A549 treated with Hydrocortisone at 1 μM for 4 hours (cell line): ENCODE measurements around the gene MAP3K3. TPM values are rescaled to one million over a fixed set of nuclear protein-coding genes. Genes with fewer than 3 reads are reported as not detected.

Source experiments
- total RNA-seq: library from RNA; stranded (reverse); fragments of 200-300 nt; extraction: Qiagen RNA extraction; gene quantifications from 5 replicates; pipeline ENCODE4 v1.2.3, GENCODE V29; 2022

Gene MAP3K3
- total RNA-seq = 13.2 to 19.5 TPM (median 17.5 TPM) in 5 replicates

GRCh38 chr17:63621684-63622573, at the start of gene MAP3K3:
Gene MAP3K3, plus strand, starts transcription at chr17:63622417. Its CDS starts 343 bp downstream, at chr17:63622760.

GRCh38 chr17:63600569-63601438, 21.4 kb upstream of the MAP3K3 start, which contains the start of gene TACO1:
Gene TACO1, plus strand, starts transcription at chr17:63600895. Its CDS starts 189 bp downstream, at chr17:63601084.

GRCh38 chr17:63699638-63700527, 77.7 kb downstream of the MAP3K3 start, which contains the start of gene LIMD2:
Gene LIMD2, minus strand, starts transcription at chr17:63700125. Its CDS starts 827 bp downstream, at chr17:63699298.

DNA sequence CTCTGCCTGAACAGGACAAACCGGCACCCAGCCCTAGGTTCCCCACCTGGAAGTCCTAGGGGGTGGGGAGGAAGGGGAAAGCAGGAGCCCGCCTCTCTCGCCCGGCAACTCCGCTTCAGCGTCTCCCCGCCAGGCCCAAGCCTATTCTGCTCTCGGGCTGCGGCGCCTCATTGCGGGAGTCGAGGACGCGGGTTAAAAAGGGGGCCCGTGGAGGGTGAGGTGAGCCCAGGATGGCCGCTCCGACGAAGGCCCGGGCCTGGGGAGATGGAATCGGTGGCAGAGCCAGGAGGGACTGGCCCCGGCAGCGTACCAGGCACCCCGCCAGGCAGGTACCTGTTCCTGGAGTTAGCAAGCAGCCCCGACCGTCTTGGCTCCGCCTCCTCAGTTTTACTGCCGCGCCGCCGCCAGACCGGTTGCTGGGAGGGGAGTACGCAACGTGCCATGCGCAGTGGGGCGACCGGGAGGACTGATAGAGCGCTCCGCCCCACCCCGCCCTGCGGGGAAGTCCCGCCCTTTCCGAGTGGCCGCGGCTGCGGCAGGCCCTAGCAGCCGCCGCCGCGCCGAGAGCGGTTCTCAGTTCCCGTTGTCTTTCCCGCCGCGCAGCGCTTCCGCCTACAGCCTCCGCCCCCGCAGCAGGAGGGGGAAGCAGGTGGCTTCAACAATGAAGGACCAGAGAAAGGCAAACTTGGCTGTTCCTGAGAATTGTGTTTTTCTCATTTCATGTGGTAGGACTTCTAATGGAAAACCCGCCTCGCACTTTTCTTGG, 119.4 kb downstream of the MAP3K3 start, which contains the start of gene STRADA:
Gene STRADA, minus strand, starts transcription at position 392 of the 766 bp plus-strand sequence. CDS start 13,430 bp downstream, outside the sequence.

Other genes starting within 250 kb of the MAP3K3 start
- gene CYB561, start 176.1 kb upstream of the MAP3K3 start, total RNA-seq = 32.0 to 35.5 TPM (median 32.7 TPM) in 5 replicates
- 1.6 to 3.1 TPM (median 2.4 TPM) in 5 replicates for gene ACE, start 145.4 kb upstream of the MAP3K3 start, total RNA-seq
- not detected in 5 replicates for gene KCNH6, start 99.1 kb upstream of the MAP3K3 start, total RNA-seq
- 50.0 to 63.4 TPM (median 57.5 TPM) in 5 replicates for gene DCAF7, start 71.9 kb upstream of the MAP3K3 start, total RNA-seq
- gene TACO1, start 21.5 kb upstream of the MAP3K3 start, total RNA-seq = 48.5 to 56.3 TPM (median 54.6 TPM) in 5 replicates
- gene LIMD2, start 77.7 kb downstream of the MAP3K3 start, total RNA-seq = 8.6 to 13.1 TPM (median 11.4 TPM) in 5 replicates
- 24.4 to 28.1 TPM (median 26.4 TPM) in 5 replicates for gene STRADA, start 119.4 kb downstream of the MAP3K3 start, total RNA-seq
- gene CCDC47, start 151.2 kb downstream of the MAP3K3 start, total RNA-seq = 88.9 to 149 TPM (median 97.5 TPM) in 5 replicates
- gene DDX42, start 151.8 kb downstream of the MAP3K3 start, total RNA-seq = 90.8 to 118 TPM (median 92.2 TPM) in 5 replicates
- 207 to 230 TPM (median 219 TPM) in 5 replicates for gene PSMC5, start 205.0 kb downstream of the MAP3K3 start, total RNA-seq
- gene FTSJ3, start 205.2 kb downstream of the MAP3K3 start, total RNA-seq = 49.9 to 68.9 TPM (median 53.1 TPM) in 5 replicates
- gene SMARCD2, start 220.3 kb downstream of the MAP3K3 start, total RNA-seq = 52.5 to 63.2 TPM (median 58.6 TPM) in 5 replicates